Measurements from ENCODE around the gene BPIFB1. TPM values are rescaled to one million over a fixed set of nuclear protein-coding genes. Genes with fewer than 3 reads are reported as not detected.

Gene BPIFB1
- total and polyA plus RNA-seq, 2 of the 13 experiments (the other 11 are each of a cell fraction or from before 2014, with no cell fraction given), result 0.82 to 4.4 TPM

- TF ChIP-seq FOXP1 (IDR thresholded peaks at IDR 0.05) (no peak), FOXP1 (CRISPR knock-in tag; IDR thresholded peaks at IDR 0.05) (0 out of 2 replicates have a peak, but pooled peaks have one; percentile 47), ZBTB46 (CRISPR knock-in tag; IDR thresholded peaks at IDR 0.05; ENCODE audit: borderline replicate concordance) (no peak), SUZ12 (IDR thresholded peaks at IDR 0.05; ENCODE audit: low read depth, low read length) (no peak), NFATC3 (CRISPR knock-in tag; IDR thresholded peaks at IDR 0.05) (no peak), HNRNPL (IDR thresholded peaks at IDR 0.05; ENCODE audit: low read depth, low read length) (0 out of 2 replicates have a peak, but pooled peaks have one; percentile 74), THAP7 (CRISPR knock-in tag; IDR thresholded peaks at IDR 0.05) (peak; percentile 90; the same call in 1 of the 2 replicates), MTA1 (CRISPR knock-in tag; IDR thresholded peaks at IDR 0.05; ENCODE audit: borderline replicate concordance) (peak; percentile 77; the same call in 1 of the 2 replicates), DBP (CRISPR knock-in tag; IDR thresholded peaks at IDR 0.05; ENCODE audit: not compliant biosample characterization) (no peak), ZFP41 (CRISPR knock-in tag; IDR thresholded peaks at IDR 0.05; ENCODE audit: borderline replicate concordance) (peak; percentile 59; the same call in 1 of the 2 replicates), SPEN (CRISPR knock-in tag; IDR thresholded peaks at IDR 0.05; ENCODE audit: low read depth) (peak; percentile 85), ZNF652 (CRISPR knock-in tag; IDR thresholded peaks at IDR 0.05; ENCODE audit: borderline replicate concordance, low read depth) (0 out of 2 replicates have a peak, but pooled peaks have one; percentile 22), ZNF704 (CRISPR knock-in tag; IDR thresholded peaks at IDR 0.05; ENCODE audit: borderline replicate concordance) (peak; percentile 57; the same call in 1 of the 2 replicates), ADNP (CRISPR knock-in tag; IDR thresholded peaks at IDR 0.05) (no peak), HNRNPUL1 (IDR thresholded peaks at IDR 0.05; ENCODE audit: low read depth, low read length) (no peak), MZF1 (CRISPR knock-in tag; IDR thresholded peaks at IDR 0.05; ENCODE audit: borderline replicate concordance) (no peak), SIN3A (IDR thresholded peaks at IDR 0.05; ENCODE audit: borderline replicate concordance, low read depth, low read length) (no peak), ZNF414 (CRISPR knock-in tag; IDR thresholded peaks at IDR 0.05) (0 out of 2 replicates have a peak, but pooled peaks have one; percentile 74), DNMT1 (CRISPR knock-in tag; IDR thresholded peaks at IDR 0.05) (0 out of 2 replicates have a peak, but pooled peaks have one; percentile 60), KDM3A (CRISPR knock-in tag; IDR thresholded peaks at IDR 0.05; ENCODE audit: low read depth) (0 out of 2 replicates have a peak, but pooled peaks have one; percentile 71), ZNF512 (CRISPR knock-in tag; IDR thresholded peaks at IDR 0.05) (no peak)
Observed at GRCh38 chr20:33277471-33278441, 5.3 kb upstream of the BPIFB1 start (continued).

Measured in HepG2 (cell line).